IMR-90 (cell line): Measurements from ENCODE around the gene GPR141. TPM values are rescaled to one million over a fixed set of nuclear protein-coding genes. Genes with fewer than 3 reads are reported as not detected.

Experiments used
- ATAC-seq: fragments of 200-7000 bp; cut with Tn5 transposase; 2 replicates; pipeline ENCODE4 v1.9.1; 2020; ENCODE audit warnings: low read depth, mild to moderate bottlenecking, moderate library complexity
- BruUV-seq: library from RNA; stranded (reverse); fragments of 400-500 nt; replicated peaks from 2 replicates; lab custom pipeline; 2021; lab: Mats Ljungman, UMichigan
- CTCF ChIA-PET: fragments of 300-600 bp; formaldehyde crosslinking; extraction: SDS; loops from one replicate; lab custom pipeline; 2021; ENCODE audit warnings: antibody characterized with exemption; lab: Yijun Ruan, JAX
- POLR2A ChIA-PET: fragments of 300-600 bp; sonication (Branson Sonifier 250); formaldehyde crosslinking; loops from one replicate; lab custom pipeline; 2022; ENCODE audit warnings: antibody characterized with exemption; ENCODE audit not compliant: unreplicated experiment; lab: Charles Lee
- DNase-seq: peaks from one replicate; pipeline ENCODE4 v3.0.0; 2013
- H2AFZ ChIP-seq: replicated peaks from 2 replicates; pipeline ENCODE3; 2013; ENCODE audit warnings: low read length, mild to moderate bottlenecking; ENCODE audit not compliant: poor library complexity
- H2AK5ac ChIP-seq: 2 replicates; pipeline ENCODE4 v1.6.1; 2013; ENCODE audit warnings: low read depth, low read length, inconsistent platforms
- H2AK9ac ChIP-seq: replicated peaks from 2 replicates; pipeline ENCODE3; 2013; ENCODE audit warnings: mild to moderate bottlenecking, low read depth, low read length, moderate library complexity; ENCODE audit not compliant: poor library complexity
- H2BK120ac ChIP-seq: 2 replicates; pipeline ENCODE4 v1.6.1; 2013; ENCODE audit warnings: low read depth, low read length, inconsistent platforms
- H2BK15ac ChIP-seq: 3 replicates; pipeline ENCODE4 v1.6.1; 2013; ENCODE audit warnings: low read depth, low read length, inconsistent platforms
- H2BK20ac ChIP-seq: 2 replicates; pipeline ENCODE4 v1.6.1; 2013; ENCODE audit warnings: low read depth, mild to moderate bottlenecking, inconsistent platforms, low read length, moderate library complexity
- H2BK5ac ChIP-seq: 2 replicates; pipeline ENCODE4 v1.6.1; 2013; ENCODE audit warnings: mild to moderate bottlenecking, low read depth, low read length, inconsistent platforms; ENCODE audit not compliant: poor library complexity, severe bottlenecking
- H3K14ac ChIP-seq: replicated peaks from 2 replicates; pipeline ENCODE4 v1.6.1; 2013; ENCODE audit warnings: low read depth, low read length, inconsistent platforms
- H3K18ac ChIP-seq: 2 replicates; pipeline ENCODE4 v1.6.1; 2013; ENCODE audit warnings: low read depth, low read length, control low read depth
- H3K23ac ChIP-seq: 2 replicates; pipeline ENCODE4 v1.6.1; 2013; ENCODE audit warnings: low read depth, low read length, inconsistent platforms
- H3K27ac ChIP-seq: 2 replicates; pipeline ENCODE4 v1.5.1; 2013; ENCODE audit warnings: mild to moderate bottlenecking, control low read depth, low read length; ENCODE audit not compliant: insufficient read depth
- H3K27me3 ChIP-seq: 2 replicates; pipeline ENCODE4 v1.6.1; 2013; ENCODE audit warnings: low read length; ENCODE audit not compliant: control insufficient read depth, insufficient read depth
- H3K36me3 ChIP-seq: 2 replicates; pipeline ENCODE4 v1.6.1; 2013; ENCODE audit warnings: low read length, mixed read lengths; ENCODE audit not compliant: control insufficient read depth, insufficient read depth
- H3K4ac ChIP-seq: 2 replicates; pipeline ENCODE4 v1.6.1; 2013; ENCODE audit warnings: low read depth, low read length, inconsistent platforms
- H3K4me1 ChIP-seq: 2 replicates; pipeline ENCODE4 v1.6.1; 2013; ENCODE audit warnings: low read length, mixed read lengths; ENCODE audit not compliant: control insufficient read depth, insufficient read depth
- H3K4me2 ChIP-seq: 2 replicates; pipeline ENCODE4 v1.6.1; 2013; ENCODE audit warnings: low read depth, mild to moderate bottlenecking, control low read depth, low read length, moderate library complexity
- H3K4me3 ChIP-seq: 2 replicates; pipeline ENCODE4 v1.5.1; 2013; ENCODE audit warnings: low read depth, mild to moderate bottlenecking, control low read depth, low read length, moderate library complexity; ENCODE audit not compliant: insufficient read depth
- H3K56ac ChIP-seq: 2 replicates; pipeline ENCODE4 v1.6.1; 2013; ENCODE audit warnings: low read length, inconsistent platforms; ENCODE audit not compliant: insufficient read depth; ENCODE audit errors: extremely low read depth
- H3K79me1 ChIP-seq, 2 experiments: 2 replicates each; pipeline ENCODE4 v1.6.1; 2013; ENCODE audit warnings: low read length in 2 of 2, inconsistent platforms in 1 of 2, low read depth in 1 of 2
- H3K9ac ChIP-seq: 2 replicates; pipeline ENCODE4 v1.6.1; 2013; ENCODE audit warnings: low read depth, low read length, control low read depth
- H3K9me1 ChIP-seq: 2 replicates; pipeline ENCODE4 v1.6.1; 2013; ENCODE audit warnings: low read length, inconsistent platforms; ENCODE audit not compliant: insufficient read depth
- H3K9me3 ChIP-seq: 2 replicates; pipeline ENCODE4 v1.6.1; 2013; ENCODE audit warnings: low read length; ENCODE audit not compliant: control insufficient read depth, insufficient read depth
- H4K20me1 ChIP-seq: 2 replicates; pipeline ENCODE4 v1.6.1; 2013; ENCODE audit warnings: low read length, inconsistent platforms; ENCODE audit not compliant: insufficient read depth
- H4K5ac ChIP-seq: 2 replicates; pipeline ENCODE4 v1.6.1; 2013; ENCODE audit warnings: mild to moderate bottlenecking, low read depth, low read length, control low read depth
- H4K8ac ChIP-seq, 2 experiments: 2 replicates each; pipeline ENCODE4 v1.6.1; 2013; ENCODE audit warnings: low read depth in 2 of 2, low read length in 2 of 2, control low read depth in 1 of 2, inconsistent platforms in 1 of 2
- H4K91ac ChIP-seq: 2 replicates; pipeline ENCODE4 v1.6.1; 2013; ENCODE audit warnings: low read depth, low read length, inconsistent platforms; ENCODE audit not compliant: insufficient read depth
- BHLHE40 ChIP-seq: fragments of 150-350 bp; IDR thresholded peaks from 2 replicates; pipeline ENCODE4 v1.6.1; 2016; ENCODE audit warnings: mild to moderate bottlenecking, low read depth, low read length
- CHD1 ChIP-seq: IDR thresholded peaks from 2 replicates; pipeline ENCODE4 v1.6.1; 2012; ENCODE audit warnings: low read depth, low read length, improper control_type of control experiment
- MAFK ChIP-seq: IDR thresholded peaks from 2 replicates; pipeline ENCODE4 v1.6.1; 2012; ENCODE audit warnings: low read depth, low read length, improper control_type of control experiment
- MAZ ChIP-seq: IDR thresholded peaks from 2 replicates; pipeline ENCODE4 v1.6.1; 2012; ENCODE audit warnings: low read depth, mild to moderate bottlenecking, low read length, improper control_type of control experiment, moderate library complexity, borderline replicate concordance
- MXI1 ChIP-seq: IDR thresholded peaks from 2 replicates; pipeline ENCODE4 v1.6.1; 2012; ENCODE audit warnings: low read depth, mild to moderate bottlenecking, low read length, moderate library complexity, borderline replicate concordance
- POLR2A ChIP-seq: IDR thresholded peaks from 2 replicates; pipeline ENCODE4 v1.6.1; 2012; ENCODE audit warnings: mild to moderate bottlenecking, low read depth, low read length
- RFX5 ChIP-seq: IDR thresholded peaks from 2 replicates; pipeline ENCODE4 v1.8.0; 2012; ENCODE audit warnings: low read depth, mild to moderate bottlenecking, low read length, moderate library complexity
- SMC3 ChIP-seq: fragments of 150-350 bp; IDR thresholded peaks from 2 replicates; pipeline ENCODE4 v1.6.1; 2016; ENCODE audit warnings: low read depth, mild to moderate bottlenecking, antibody characterized with exemption, low read length, moderate library complexity
- WGBS, 2 experiments: methylation state at CpG; one replicate each; pipeline versions ENCODE4 v1.1.5 to v1.1.7; 2013; ENCODE audit warnings: missing lambda C conversion rate in 2 of 2; ENCODE audit not compliant: insufficient read length in 1 of 2; ENCODE audit errors: extremely low coverage in 2 of 2; 5-methylcytosine and 5-hydroxymethylcytosine counted together
- dilution Hi-C: fragments of 300-500 bp; cut with HindIII; formaldehyde crosslinking; loops from one replicate; pipeline ENCODE4 v1.14.3; 2018; ENCODE audit warnings: low sequenced_read_pairs; ENCODE audit not compliant: unreplicated experiment
- in situ Hi-C: fragments of 300-500 bp; cut with MboI; formaldehyde crosslinking; loops from 3 replicates; pipeline ENCODE4 v1.14.3; 2019; ENCODE audit warnings: low sequenced_read_pairs, inconsistent platforms, mixed read lengths
- intact Hi-C: fragments of 100-400 bp; cut with micrococcal nuclease; formaldehyde crosslinking; loops from 2 replicates; pipeline ENCODE4 v1.10.0; 2022
- polyA plus RNA-seq, 3 experiments: library from polyadenylated mRNA; depleted of rRNA; stranded (reverse); fragments of >200 nt; gene quantifications; 2 replicates each; pipeline ENCODE4 v1.2.3, GENCODE V29; 2012; ENCODE audit warnings: low replicate concordance in 1 of 3
- total RNA-seq: library from RNA; depleted of rRNA; stranded (reverse); fragments of >200 nt; gene quantifications from 2 replicates; pipeline ENCODE4 v1.2.3, GENCODE V29; 2012
- TF ChIP-seq, protein P1 (sequence below): conservative IDR thresholded peaks from 2 replicates; pipeline ENCODE4 v1.5.1; 2012; ENCODE audit warnings: mild to moderate bottlenecking, low read depth, low read length, improper control_type of control experiment
- TF ChIP-seq, protein P2 (sequence below): fragments of 150-350 bp; IDR thresholded peaks from 2 replicates; pipeline ENCODE4 v1.6.1; 2016; ENCODE audit warnings: low read depth, mild to moderate bottlenecking, low read length, moderate library complexity, borderline replicate concordance

Gene GPR141
- total and polyA plus RNA-seq, 2 of the 4 experiments (the other 2 are of a cell fraction) = not detected

DNA sequence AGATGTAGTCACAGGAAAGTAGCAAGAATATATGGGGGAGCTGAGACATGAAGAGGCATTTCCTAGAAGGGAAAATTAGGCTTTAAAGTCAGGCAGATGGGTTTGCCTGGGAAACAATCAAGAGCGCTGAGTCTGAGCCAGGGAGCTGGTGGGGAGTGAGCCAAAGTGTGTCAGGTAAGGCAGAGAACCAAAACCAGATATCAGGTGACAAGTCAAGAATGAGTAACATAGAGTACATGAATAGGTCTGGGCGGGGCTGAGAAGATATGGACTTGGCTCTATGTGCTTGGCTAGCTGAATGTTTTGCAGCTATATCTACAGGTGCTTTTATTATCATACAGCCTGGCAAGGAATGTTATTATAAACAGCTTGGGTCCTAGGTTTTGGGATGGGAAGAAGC, 49.3 kb downstream of the GPR141 start:
- in situ Hi-C loops (no loop called here), dilution Hi-C loops (no loop called here), intact Hi-C loops (no loop called here)
- Histone ChIP-seq H3K4me2 (no peak overlapping the region), H4K8ac (no peak overlapping the region), H2AK9ac (no peak overlapping the region), H3K27ac (no peak overlapping the region), H3K56ac (no peak overlapping the region), H2BK20ac (no peak overlapping the region), H4K91ac (no peak overlapping the region), H3K9me3 (peaks cover 8% of the 10 kb centered on the region; the same call in 1 of the 2 replicates), H2BK15ac (no peak overlapping the region), H3K14ac (no peak overlapping the region), H2AFZ (no peak overlapping the region), H3K27me3 (no peaks in the 10 kb centered on the region), H3K23ac (no peak overlapping the region), H3K79me1 (no peaks in the 10 kb centered on the region), H3K18ac (no peak overlapping the region), H3K9me1 (no peaks in the 10 kb centered on the region), H3K9ac (no peak overlapping the region), H4K5ac (no peak overlapping the region), H2BK120ac (no peak overlapping the region), H3K4ac (no peak overlapping the region), H2BK5ac (no peak overlapping the region), H4K20me1 (no peaks in the 10 kb centered on the region), H3K36me3 (no peaks in the 10 kb centered on the region), H3K4me3 (no peak overlapping the region), H2AK5ac (no peak overlapping the region), H3K4me1 (no peaks in the 10 kb centered on the region)
- CTCF ChIA-PET = no interaction called here
- ATAC-seq = no peak
- whole genome bisulfite sequencing, 2 experiments = 67% methylated on average over 1 of the region's 2 CpGs; no CpG with 5 or more reads in 1 of the 2 experiments
- TF ChIP-seq MAFK (no peak), CHD1 (no peak), MAZ (no peak), SMC3 (no peak), RFX5 (no peak), POLR2A (no peak), MXI1 (no peak), BHLHE40 (no peak)
- TF ChIP-seq, protein P1, sequence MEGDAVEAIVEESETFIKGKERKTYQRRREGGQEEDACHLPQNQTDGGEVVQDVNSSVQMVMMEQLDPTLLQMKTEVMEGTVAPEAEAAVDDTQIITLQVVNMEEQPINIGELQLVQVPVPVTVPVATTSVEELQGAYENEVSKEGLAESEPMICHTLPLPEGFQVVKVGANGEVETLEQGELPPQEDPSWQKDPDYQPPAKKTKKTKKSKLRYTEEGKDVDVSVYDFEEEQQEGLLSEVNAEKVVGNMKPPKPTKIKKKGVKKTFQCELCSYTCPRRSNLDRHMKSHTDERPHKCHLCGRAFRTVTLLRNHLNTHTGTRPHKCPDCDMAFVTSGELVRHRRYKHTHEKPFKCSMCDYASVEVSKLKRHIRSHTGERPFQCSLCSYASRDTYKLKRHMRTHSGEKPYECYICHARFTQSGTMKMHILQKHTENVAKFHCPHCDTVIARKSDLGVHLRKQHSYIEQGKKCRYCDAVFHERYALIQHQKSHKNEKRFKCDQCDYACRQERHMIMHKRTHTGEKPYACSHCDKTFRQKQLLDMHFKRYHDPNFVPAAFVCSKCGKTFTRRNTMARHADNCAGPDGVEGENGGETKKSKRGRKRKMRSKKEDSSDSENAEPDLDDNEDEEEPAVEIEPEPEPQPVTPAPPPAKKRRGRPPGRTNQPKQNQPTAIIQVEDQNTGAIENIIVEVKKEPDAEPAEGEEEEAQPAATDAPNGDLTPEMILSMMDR = no peak
- TF ChIP-seq, protein P2, sequence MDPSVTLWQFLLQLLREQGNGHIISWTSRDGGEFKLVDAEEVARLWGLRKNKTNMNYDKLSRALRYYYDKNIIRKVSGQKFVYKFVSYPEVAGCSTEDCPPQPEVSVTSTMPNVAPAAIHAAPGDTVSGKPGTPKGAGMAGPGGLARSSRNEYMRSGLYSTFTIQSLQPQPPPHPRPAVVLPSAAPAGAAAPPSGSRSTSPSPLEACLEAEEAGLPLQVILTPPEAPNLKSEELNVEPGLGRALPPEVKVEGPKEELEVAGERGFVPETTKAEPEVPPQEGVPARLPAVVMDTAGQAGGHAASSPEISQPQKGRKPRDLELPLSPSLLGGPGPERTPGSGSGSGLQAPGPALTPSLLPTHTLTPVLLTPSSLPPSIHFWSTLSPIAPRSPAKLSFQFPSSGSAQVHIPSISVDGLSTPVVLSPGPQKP = no peak
- DNase-seq = no peak
- no TSS peak for BruUV-seq
- POLR2A ChIA-PET = no interaction called here
